ENCODE results near the gene PPP1R27.
"Not testable (repeated sequence)": the region's sequence is repeated elsewhere in the genome, so short reads cannot be mapped to it uniquely, and the experiment has no call there.

The PPP1R27 gene

GRCh38 chr17:81840826-81841778 is 6.3 kb upstream of the PPP1R27 start:
- DNase-seq, result no peak

GRCh38 chr17:81840059-81840458 is 5.2 kb upstream of the PPP1R27 start:
- DNase-seq, result not testable (repeated sequence)

GRCh38 chr17:81839301-81839700 is 4.5 kb upstream of the PPP1R27 start:
- no peak for DNase-seq

DNA sequence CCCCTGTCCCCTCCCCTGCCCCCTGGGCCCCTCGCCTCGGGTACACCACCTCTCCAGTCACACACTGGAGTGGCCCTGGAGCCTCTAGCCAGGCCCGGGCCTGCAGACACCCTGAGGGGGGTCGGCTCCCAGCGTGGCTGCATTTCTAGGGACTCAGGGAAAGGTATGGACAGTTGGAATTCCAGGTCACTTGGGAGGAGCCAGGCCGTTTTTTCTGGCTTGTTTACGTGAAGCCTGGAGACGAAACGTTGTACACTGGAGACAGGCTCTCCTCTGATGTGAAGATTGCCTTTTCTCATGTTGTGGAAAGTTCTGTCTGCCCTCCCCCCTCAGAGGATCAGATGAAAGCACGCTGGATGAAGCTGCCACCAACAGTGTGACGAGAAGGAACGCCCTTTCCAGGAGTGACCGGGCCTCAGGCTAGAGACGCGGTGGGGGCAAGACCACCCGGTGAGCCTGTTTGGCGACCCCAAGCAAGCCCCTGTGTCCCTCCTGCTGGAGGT is 4.0 kb upstream of the PPP1R27 start:
- no peak for DNase-seq

DNA sequence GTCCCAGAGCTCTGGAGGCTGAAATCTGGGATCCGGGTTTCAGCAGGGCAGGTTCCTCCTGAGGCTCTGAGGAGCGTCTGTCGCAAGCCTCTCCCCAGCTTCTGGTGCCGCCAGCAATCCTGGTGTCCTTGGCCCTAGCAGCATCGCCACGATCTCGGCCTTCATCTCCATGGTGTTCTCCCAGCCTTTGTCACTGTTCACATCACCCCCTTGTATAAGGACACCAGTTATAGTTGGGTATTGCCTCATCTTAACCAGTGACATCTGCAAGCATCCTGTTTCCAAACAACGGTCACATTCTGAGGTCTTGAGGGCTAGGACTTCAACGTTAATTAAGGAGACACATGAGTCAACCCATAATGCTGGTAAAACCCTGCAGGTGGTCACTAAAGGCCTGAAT is 2.8 kb upstream of the PPP1R27 start:
- DNase-seq, result no peak

GRCh38 chr17:81833921-81834830 is 674 bp downstream of the PPP1R27 start:
- DNase-seq, result no peak

DNA sequence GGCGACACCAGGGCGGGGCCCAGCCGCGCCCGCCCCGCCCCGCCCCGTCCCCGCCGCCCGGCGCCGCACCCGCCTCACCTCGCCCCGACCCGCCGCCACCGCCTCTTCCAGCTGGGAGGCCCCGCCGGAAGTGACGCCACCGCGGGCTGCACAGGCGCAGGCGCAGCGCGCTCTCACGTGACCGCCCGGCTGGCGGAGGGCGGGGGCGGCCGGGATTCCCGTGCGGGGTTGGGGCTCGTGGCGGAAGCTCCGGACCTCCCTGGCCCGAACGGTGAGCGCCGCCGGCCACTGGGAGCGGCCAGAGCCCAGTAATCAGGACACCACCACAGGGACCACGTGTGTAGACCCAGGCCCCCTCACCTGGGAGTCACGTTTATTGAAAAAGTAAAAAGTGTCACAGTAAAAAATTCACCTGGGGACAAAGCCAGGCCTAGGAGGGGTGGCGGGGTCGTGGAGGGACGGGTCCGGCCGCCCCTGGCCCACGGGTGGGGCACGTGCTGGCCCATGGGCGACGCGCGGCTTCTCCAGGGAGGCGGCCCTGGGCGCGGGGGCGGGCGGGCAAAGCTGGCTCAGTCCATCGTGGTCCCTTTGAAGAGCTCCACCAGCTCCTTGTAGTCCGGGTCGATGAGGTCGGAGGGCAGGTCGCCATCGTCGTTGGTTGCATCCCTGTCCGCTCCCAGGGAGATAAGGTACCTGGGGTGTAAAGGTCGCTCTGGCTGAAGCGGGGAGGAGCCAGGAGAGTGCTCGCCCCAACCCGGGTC is 1.5 kb downstream of the PPP1R27 start, which contains the start of gene MCRIP1:
Gene MCRIP1, minus strand, starts transcription at position 132 of the 761 bp plus-strand sequence. CDS start 8,785 bp downstream, outside the sequence.
- DNase-seq, result peak; percentile 25

- no peak for DNase-seq
Observed at GRCh38 chr17:81832608-81833159, 2.2 kb downstream of the PPP1R27 start.

DNA sequence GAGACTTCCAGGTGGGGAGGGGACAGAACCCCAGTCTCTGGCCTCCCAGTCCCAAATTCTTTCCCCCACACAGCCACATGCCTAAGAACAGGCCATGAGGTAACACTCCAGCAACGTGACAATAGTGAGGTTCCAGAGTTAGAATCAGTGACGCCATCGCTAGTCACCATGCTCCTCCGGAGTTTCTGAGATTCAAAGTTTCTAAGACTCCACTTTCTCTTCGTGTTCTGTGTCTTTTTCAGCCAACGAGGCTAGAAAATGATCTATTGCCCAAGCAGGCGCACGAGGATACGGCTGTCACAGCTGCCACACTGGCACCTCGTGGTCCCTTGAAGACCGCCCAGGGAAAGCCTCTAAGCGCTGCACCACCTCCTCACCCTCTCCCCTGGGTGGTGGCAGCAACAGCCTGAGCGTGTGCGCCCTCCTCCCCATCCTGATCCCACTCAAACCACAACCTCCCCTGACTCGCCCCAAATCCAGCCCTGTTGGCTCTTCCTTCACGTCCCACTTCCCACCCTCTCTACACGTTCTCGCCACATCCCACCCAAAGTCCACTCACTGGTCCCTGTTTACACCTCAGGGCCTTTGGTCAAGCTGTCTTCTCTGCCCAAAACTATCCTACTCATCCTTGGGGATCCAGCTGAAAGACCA is 2.8 kb downstream of the PPP1R27 start:
- no peak for DNase-seq

GRCh38 chr17:81831563-81831956 is 3.3 kb downstream of the PPP1R27 start:
- no peak for DNase-seq

GRCh38 chr17:81829858-81830257 is 5.0 kb downstream of the PPP1R27 start:
- DNase-seq, result no peak

- DNase-seq, result no peak
Observed at GRCh38 chr17:81828656-81829055, 6.2 kb downstream of the PPP1R27 start.

DNA sequence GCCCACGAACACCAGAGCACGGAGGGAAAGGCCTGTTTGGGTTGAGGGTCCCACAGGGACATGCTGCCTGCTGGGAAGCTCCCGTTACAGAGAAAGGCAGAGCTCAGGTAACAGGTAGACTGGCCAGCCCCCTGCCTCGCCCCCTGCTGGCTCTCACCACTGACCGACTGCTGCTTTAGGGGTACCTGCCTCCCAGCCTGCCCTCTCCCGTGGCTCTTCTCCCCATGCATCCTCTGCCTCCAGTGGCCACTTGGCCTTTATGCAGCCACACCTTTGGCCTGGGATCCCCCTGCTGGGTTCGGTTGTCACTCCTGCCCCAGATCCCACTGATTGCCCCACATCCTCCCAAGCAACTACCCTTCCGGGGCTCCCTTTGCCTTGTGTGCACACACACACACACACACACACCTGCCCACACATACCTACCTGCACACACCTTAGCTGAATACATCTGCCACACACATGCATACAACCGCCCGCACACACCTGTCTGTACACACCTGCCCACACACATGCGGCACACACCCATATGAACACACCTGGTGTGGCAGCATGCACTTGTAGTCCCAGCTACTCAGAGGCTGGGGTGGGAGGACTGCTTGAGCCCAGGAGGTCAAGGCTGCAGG is 8.9 kb downstream of the PPP1R27 start:
- no peak for DNase-seq

DNA sequence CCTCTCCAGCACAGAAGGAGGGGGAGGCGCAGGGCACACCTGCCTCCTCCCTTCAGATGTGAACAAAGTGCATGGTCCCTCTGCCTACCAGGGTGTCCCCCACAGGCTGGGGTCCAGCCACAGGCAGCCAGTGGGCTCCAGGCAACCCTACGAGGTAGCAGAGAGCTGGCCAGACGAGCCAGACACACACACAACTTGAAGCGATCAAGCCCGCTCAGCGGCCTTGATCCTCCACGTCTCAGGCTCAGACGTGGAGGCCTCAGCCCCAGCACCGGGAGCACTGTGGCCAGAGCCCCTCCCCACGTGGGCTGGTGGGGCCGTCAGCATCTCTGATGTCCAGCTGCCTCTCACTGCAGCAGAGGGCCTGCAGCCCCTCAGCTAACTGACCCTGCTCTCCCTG is 10.3 kb downstream of the PPP1R27 start:
- DNase-seq, result no peak

DNA sequence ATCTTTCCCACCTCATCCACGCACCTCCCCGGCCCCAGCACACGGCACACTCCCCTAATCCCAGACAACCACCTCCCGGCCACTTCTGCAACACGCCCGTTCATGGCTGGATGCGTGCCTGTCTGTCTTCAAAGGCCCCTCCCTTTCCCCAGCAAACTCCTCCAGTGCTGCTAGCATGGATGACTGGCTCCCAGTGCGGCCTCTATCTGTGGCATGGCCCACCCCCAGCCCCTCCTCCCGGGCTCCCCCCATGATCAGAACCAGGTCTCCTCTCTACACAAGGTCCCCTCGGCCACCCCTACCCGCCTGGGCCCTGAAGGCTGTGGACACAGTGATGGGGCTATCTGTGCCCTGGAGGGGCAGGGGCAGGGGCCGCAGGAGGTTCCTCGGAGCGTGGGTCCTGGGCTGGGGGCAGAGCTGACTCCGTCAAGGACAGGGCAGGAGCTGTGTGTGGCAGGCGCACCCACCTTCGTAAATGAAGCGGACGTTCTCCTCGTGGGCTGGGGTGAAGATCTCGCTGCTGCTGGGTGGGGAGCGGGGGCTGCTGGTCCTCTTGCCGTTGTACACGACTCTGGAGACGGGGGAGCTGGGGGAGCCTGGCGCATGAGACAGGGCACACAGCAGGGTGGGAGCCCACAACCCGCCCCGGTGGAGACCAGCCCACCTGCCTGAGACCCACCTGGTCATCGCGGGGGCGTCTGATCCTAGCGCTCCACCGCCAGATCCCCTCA is 10.9 kb downstream of the PPP1R27 start:
- DNase-seq, result no peak

DNA sequence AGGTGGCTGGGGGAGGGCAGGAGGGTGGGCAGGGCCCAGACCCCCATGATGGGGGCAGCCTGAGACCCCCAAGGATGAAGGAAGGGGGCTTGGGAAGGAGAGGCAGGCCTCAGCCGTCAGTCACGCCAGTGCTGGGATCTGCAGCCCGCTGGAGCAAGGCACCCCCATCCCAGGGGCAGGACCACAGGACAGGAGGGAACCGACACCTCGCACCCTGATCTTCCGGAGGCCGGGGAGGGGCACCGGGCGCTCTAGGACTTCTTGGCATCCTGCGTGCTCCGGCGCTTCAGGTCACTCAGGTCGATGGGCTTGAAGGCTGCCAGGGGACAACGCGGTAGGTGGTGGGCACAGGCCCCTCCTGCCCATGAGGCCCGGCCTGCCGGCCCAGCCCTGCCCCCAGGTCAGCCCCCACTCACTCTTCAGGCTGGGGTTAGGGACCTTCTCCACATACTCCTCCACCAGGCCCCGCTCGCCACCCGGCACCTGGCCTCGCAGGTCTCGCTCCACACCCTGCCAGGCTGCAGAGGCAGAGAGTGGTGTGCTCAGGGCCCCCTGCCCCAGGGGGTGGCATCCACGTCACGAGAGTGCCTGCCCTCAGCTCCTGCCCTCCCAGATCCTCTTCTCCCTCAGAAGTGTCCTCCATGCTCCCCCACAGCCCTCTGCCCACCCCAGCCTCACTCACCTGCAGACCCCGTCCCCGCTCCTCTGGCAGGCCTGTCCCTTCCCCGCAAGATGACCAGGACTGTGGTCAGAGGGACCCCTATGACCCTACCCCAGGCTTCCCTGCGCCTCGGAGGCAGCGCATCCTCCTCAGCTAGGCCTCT is 11.6 kb downstream of the PPP1R27 start:
- DNase-seq, result no peak

GRCh38 chr17:81822312-81822637 is 12.6 kb downstream of the PPP1R27 start:
- no peak for DNase-seq

DNA sequence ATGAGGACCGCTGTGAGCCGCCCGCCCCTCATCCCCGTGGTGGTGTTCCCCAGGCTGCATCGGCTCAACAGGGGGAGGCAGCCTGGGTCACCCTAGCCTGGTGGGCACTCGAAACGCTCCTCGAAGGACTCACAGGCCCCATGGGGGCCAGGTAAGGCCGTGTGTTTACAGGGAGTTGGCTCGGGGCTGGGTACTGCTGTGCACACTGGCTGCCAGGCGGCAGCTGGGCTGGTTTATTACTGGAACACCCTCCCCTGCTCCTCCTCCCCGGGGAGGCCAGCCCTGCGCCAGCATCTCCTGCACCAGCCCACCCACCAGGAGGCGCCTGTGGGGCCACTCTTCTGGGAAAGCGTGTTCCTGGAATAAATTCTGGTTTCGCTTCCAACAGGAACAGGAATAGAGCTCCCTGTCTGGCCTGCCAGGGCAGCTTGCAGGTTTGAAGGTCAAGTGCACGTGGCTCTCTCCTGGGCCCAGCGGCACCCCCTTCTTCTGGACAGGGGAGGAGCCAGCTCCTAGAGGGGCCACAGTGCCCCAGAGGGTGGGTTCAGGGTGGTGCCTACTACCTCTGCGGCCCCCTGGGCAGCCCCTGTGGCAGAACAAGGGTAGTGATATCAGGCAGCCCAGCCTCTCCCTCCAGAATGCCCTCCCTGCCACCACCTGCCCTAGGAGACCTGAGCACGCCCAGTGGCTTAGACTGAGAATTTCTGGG is 13.1 kb downstream of the PPP1R27 start:
- DNase-seq, result no peak

DNA sequence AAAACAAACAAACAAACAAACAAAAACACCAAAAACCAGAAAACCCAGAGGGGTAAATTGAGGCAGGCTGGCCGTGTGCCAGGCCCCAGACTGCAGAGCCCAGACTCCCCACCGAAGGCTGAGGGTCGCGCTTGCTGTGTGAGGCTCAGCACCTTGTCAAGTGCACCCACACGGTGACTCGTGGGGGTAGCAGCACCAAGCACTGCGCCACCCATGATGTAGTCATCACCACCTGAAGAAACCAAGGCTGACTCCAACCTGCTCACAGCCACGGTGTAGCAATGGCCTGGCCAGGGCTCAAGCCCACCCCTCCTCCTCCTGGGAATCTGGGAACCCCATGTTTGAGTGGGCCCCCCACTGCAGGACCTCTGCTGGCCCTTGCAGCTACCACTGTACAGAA is 13.7 kb downstream of the PPP1R27 start:
- DNase-seq, result no peak
